GM19351 (cell line): ENCODE results near the gene GDPD5.

Source experiments
- ATAC-seq: cut with Tn5 transposase; IDR thresholded peaks from one replicate; pipeline ENCODE4 v1.9.1; 2021; ENCODE audit warnings: mild to moderate bottlenecking, moderate library complexity; ENCODE audit not compliant: unreplicated experiment

Gene GDPD5

DNA sequence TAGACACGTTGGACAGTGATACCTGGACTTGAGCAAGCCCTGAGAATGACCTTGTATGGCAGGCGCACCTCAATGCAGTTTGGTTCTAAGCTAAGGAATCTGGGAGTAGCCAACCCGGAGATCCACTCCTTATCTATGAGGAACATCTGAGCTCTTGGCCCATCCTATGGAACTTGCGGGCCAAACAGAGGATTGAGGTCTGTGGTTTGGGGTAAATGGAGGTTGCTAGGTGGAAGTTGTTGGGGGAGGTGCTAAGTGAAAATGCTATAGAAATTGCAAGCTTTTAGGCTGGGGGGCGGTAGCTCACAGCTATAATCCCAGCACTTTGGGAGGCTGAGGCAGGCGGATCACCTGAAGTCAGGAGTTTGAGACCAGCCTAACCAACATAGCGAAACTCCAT, 8.9 kb downstream of the GDPD5 start:
- no peak for ATAC-seq

DNA sequence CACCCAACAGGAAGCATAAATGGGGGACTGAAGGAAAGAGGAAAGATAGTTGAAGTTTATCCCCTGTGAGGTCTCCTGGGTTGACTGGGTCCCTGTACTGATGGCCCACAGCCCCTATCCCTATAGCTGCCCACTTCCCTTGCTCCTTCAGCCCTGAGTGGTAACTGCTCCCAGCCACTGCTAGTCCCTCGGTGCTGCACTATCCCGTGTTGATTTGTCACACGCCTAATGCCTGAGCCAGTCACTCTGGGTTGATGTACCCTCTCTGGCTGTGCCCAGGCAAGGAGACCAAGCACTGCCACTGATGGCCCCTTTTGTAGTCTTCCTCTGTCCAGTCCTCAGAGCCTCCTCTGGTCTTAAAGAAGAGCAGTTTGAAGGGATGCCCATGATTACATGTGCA, 9.6 kb downstream of the GDPD5 start:
- no peak for ATAC-seq

DNA sequence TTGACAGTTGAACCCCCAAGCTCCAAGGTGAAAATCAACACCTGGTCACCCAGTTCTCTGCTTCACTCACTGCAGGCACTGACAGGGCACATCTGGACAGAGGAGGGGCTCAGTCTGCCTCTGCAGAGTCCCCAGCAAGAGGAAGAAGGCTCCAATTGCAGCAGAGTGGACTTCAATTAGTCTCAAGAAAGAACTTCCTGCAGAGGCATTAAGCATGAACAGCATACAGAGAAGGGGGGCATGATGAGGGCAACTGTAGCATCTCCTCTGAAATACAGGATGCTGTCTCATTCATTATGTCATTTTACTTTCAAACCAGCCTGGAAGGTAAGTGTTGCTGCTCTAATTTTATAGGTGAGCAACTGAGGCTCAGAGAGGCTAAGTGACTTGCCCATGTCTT, 11.1 kb downstream of the GDPD5 start:
- ATAC-seq, result no peak

DNA sequence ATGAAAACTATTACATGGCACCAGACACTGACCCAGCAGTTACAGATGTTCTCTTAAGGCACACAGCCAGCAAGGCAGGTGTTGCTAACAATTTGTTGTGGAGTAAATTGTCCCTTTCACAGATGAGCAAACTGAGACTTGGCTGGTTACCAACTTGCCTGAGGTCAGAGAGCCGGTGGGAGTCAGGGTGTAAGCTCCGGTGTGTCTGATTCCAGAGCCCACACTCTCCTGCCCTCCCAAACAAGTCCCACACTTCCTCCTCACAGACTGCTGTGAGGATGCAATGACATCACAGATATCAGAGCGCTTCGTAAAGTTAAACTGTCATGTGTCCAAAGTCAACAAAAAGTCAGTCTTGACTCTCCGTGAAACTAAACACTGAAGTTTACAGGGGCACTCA, 12.5 kb downstream of the GDPD5 start:
- no peak for ATAC-seq

DNA sequence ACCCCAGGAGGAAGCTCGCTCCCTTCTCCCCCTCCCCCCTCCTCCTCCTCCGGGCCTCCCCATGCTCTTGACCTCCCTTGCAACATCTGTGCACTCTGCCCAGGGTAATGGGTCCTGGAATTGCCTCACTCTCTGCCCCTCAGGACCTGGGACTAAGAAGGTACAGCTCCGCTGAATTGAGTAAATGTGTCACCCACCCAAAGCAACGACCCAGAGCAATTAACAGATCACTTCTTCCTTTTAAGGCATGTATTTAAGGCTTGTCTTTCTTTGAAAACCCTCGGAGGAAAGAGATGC, 15.1 kb downstream of the GDPD5 start:
- ATAC-seq, result no peak

DNA sequence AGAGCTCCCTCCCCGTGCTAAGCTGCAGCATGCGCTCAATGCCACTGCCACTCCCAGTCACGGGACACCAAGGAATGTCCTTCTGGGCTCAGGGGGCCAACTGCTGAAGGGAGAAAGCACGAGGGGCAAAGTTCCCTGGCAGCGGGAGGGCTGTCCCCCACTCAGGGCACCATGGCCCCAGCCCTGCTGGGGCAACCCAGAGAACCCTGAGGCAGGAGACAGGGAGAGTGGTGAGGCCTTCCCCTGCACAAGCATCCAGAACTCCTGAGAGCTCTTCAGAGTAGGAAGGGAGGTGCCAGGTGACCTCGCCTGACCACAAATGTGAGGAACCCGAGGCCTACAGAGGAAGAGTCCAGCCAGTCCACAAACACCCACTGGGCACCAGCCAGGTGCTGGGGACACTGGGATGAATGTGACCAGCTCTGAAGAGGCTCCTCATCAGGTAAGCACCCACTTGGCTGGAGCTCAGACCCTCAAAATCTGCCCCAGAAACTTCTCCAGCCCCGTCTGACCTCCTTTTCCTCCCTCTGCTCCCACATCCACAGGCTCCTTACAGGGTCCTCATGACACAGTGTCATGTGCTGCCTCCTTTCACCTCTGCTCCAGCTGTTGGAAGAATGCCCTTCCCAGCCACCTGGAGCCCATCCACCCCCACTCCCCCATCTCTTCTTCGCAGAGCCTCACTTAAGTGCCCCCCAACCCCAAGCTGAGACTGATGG, 15.6 kb downstream of the GDPD5 start:
- no peak for ATAC-seq

DNA sequence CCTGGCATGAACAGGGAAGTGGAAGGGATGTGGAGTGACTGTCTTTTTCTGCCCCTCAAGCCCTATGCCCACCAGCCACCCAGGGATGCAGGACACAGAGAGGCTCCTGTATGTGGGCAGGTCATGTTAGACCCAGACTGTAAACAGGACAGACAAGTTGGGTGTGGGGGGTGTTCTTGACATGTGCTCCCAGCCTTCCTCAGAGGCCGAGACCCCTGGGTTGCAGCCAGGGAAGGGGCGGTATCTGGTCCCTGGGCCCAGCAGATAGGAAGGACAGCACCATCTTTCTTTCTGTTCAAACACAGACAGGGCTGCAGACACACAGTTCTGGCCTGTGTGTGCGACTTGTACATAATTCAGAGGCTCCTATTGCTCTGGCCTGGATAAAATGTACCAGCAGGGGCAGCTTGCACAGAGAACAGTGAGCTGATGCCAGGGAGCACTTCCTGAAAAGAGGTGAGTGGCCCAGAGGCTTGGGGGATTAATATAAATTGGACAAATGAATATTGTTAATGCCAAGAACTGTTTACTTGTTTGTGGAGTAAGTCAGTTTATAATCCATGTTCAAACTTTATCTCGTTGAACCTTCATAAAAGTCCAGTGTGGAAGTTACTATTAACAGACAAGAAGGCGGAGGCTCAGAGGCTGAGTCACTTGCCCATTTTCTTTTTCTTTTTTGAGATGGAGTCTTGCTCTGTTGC, 16.6 kb downstream of the GDPD5 start:
- no peak for ATAC-seq

DNA sequence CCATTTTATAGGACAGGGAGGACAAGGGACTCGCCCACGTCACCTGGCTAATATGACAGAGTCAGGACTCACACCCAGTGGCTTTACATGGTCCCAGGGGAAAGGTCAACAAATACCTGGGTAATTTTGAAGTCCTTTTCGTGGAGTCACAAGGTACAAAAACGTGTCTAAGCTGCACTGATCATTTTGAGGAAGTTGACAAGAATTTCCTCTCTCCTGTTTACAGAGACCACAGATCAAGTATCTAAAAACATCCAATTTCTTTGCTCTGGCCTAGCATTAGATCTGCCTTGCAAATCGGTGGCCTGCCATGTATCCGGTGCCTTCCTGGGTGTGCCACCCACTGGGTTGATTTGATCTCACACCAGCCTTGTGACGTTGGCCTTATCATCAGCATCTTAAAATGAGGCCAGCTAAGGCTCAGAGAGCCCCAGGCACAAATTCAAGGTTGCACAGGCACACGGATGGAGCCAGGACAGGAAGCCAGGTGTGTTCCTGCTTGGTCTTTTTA, 17.6 kb downstream of the GDPD5 start:
- ATAC-seq, result no peak

DNA sequence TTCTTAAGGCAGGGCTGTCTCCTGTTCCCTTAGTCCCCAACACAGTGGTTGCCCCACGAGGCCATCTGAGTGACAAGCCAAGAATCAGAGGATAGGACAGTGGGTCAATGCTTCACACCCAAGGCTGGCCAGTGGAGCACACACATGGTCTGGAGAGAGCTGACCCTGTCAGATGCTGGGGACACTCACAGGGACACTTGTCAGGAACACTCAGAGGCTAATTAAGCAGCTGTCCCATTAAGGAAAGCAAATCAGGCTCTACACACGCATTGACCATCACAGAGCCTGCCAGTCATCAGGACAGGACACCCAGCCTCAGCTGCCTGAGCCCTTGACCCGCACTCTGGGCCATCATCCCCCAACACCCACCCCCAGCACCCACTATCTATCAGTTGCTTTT, 18.2 kb downstream of the GDPD5 start:
- no peak for ATAC-seq

DNA sequence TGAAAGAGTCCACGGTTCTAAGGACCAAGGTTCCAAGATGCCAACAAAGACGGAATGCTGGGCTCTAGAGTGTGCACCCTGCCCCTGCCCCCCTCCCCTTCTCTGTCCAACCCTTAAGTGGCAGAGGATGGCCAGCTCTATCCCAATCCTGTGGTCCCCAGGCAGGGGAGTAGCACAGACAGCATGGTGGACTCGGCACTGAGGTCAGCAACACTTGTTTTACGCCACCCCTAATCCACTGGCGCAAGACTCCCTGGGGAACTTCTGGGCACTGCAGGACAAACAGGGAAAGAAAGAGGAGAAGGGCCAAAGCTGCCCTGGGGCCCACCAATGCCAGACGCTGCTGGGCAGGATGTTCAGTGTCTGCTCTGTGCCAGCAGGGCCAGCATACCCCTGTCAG, 18.9 kb downstream of the GDPD5 start:
- no peak for ATAC-seq

DNA sequence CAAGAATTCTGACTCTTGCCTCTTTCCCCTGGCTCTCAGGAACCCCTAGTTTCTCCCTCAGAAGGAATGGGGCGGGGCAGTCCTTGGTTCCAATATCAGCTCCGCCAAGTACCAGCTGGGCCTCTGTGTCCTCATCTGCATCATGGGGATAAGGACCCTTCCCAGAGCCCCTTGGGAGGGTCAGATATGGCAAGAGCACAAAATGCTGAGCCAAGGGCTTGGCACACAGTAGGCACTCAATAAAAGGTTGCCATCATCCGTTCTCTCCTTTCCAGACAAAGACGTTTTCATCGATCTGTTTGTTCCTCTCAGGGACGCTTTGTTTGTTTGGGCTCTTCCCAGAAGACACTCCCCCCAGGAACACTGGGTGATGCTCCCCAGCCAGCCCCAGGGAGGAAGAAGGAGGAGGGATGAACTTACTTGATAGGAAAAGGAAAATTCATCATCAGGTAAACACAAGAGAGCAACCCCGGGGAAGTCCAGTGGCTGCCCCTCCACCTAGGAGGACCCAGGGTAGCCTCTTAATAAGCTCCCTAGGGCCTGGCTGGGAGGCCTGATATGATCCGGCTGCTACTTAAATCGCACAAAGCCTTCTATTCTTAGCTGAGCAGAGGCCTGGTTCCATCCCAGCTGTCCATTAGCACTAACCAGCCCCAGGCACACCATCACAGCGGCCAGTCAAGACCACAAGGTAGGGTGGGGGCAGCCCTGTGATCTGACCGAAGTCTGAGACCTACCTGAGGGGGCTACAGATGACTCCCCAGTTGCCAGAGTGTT, 19.6 kb downstream of the GDPD5 start:
- ATAC-seq, result no peak

DNA sequence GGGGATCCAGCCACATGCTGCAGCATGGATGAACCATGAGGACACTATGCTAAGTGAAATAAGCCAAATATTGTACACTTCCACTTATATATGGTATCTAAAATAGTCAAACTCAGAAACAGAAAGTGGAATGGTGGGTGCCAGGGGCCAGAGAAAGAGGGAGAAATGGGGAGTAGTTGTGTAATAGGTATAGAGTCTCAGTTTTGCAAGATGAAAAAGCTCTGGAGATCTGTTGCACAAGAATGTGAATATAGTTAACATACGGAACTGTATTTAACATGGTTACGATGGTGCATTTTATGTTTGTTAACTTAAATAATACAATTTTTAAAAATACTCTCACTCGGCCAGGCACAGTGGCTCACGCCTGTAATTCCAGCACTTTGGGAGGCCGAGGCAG, 21.2 kb downstream of the GDPD5 start:
- ATAC-seq, result no peak

DNA sequence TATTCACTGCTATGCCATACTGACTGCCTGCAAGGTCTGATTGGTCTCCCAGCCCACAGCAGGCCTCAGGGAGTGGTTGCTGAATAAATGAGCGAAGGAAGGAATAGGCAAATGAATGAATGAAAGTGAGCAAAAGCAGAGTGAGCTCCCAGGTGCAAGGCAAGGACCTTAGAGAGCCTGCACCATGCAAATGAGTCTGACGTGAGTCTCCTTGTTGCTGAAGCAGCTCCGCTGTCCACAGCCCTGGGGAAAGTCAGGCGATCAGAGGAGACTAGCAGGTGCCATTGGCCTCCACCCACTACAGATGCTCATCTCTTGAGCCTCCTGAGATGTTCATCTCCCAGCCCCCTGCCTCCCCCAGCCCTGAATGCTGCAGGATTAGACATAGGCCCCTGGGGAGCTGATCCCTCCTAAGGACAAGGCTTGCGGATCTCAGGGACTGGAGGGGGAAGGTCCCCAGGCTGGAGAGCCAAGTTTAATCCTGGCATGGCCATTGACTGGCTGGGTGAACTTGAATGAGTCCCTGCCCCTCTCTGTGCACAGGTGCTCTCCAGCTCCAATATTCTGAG, 22.1 kb downstream of the GDPD5 start:
- peak; percentile 77 for ATAC-seq

DNA sequence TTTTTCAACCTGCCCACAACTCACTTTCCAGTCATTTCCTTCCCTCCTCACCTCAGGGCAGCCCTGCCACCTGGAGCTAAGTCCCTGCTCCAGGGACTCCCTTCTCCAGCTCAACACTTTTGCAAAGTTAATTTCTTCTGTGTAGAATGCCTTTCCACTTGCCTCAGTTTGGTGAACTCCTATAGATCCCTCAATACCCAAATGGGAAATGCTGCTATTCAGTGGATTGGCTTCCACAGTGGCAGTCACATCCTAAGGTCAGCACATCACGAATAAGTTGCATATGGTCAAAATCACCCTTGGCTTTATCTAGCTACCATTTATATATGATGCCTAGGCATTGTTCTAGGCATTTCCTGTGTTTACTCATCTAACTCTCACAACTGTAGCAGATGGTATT, 23.6 kb downstream of the GDPD5 start:
- no peak for ATAC-seq

DNA sequence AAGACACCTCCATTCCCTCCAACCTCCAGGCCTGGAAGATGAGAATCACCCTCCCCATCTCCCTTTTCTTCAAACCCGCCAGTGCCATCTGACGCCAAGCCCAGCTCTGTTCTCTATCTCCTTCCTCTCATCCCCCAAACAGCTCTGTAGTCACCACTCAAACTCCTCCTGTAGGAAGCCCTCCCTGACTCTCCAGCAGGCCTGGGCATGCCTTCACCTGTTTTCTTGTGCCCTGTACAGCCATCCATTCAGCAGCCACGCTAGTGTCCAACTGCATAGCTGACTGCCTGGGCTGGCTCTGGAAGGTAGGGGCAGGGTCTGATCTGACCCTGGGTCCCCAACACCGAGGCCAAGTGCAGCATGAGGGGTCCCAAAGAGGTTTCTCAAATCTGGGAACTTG, 25.0 kb downstream of the GDPD5 start:
- no peak for ATAC-seq

DNA sequence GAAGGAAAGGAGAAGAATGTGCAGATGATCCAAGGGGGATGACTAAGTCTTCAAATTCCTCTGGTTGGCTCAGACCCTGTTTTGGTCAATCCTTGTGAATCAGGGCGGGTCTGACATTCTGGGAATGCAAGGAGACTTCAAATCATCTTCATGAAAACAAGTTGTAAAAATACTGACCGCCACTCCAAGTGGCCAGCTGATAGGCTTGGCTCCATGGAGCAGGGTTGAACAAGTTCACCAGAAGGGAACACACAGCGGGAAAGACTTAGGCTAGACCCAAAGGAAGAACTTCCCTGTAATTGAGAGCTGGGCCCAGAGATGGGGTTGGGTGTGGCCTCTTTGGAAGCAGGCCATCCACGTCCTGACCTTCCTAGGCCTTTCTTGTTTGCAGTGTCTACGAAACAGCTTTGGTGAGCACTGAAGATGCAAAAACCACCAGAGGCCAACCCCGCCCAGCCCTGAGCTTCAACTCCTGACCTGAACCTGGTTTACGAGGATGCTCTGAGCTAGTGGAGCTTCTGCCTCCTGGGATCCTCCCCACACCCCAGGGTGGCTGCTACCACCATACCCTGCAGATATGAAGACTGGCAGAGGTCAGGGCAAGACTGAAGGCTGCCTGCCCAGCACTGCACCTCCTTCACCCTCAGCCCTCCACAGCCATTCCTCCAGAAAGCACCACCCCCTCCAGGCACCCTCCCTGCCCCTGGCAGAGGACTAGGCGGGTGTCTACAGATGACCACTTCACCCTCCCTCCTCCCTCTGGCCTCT, 26.1 kb downstream of the GDPD5 start:
- ATAC-seq, result no peak

DNA sequence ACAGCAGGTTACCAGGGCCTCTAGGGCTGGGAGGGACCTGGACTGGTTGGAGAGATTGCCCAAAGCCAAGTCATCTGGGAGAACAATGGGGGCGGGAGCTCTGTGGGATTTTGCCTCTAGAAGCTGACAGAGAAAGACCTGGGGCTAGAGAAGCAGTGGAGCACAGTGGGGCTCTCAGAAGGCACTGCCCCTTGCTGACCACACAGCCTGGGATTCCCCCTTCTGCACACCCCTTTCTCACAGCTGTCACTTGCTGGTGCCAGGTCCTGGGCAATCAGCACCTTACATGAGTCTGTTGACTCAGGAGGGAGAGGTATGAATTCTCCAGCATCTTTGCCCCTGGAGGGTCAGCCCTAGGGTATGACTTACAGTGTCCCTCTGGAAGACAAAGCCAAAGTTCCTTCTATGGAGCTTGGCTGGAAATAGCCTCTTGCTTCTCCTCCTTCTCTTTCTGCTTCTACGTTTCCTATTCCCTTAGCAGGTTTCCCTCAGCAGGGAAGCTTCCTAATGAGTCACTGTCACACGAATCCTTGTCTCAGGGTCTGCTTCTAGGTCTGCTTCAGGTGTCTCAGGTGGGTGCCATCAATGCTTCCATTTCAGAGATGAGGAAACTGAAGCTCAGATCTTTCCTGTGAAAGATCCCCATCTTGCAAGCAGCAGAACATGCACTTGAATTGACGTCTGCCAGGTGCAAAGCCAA, 27.0 kb downstream of the GDPD5 start:
- no peak for ATAC-seq

DNA sequence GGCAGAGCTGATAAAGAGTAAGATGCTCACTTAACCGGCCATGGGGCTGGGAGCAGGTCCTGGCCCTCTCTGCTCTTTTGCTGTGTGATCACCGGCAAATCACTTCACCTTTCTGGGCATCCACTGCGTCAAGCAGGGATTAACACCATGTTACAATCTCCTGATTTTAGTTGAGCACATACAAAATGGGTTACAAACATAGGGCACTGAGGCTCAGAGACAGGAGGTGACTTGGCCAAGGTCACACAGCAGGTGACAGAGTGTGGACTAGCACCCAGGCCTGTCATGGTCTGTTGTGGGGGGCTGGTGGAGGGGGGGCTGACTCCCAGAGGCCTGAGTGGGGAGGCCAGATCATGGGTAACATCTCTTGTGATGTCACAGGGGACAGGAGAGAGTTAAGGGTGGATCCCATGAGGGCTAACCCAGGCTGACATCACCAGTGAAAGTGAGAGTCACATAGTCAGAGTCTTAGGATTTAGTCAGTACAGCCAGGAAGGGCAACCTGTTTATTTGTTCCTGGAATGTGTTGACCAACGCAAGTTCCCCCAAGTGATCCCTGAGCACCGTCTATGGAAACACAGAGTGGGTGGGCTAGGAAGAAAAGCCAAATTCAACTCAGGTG, 27.8 kb downstream of the GDPD5 start:
- ATAC-seq, result no peak

DNA sequence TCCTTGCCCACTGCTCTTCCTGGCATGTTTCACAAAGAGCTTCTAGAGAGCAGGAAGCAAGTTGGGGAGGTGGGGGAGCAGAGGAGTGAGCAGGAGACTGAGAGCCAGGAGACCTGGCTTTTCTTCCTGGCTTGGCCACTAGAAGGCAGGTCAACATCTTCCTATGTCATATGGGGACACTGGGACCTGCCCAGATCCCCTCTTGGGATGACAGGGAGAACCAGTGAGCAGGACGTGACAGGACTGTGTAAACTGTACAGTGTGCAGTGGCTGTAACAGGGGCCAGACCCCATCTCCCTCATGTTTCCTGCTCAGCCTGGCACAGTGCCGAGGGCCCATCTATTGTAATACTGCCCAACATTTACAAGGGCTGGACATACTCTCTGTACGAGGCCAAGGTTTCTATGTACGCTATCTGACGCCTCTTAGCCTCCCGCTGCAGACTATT, 29.4 kb downstream of the GDPD5 start:
- no peak for ATAC-seq
